Esophagus squamous epithelium (tissue), 4 donors: ENCODE data around the gene CNTN4.

Source experiments
- POLR2A ChIP-seq, 4 donors: fragments of 450-650 bp; IDR thresholded peaks; one replicate each; pipeline ENCODE4 v1.6.1; 2017; ENCODE audit warnings: antibody characterized with exemption in 4 of 4, mild to moderate bottlenecking in 4 of 4, moderate library complexity in 3 of 4
- TF ChIP-seq, protein P1 (sequence below), 6 experiments: fragments of 450-650 bp in 4 of 6; fragments of 200-600 bp in 2 of 6; sonication (generic) in 2 of 6; IDR thresholded peaks; one replicate each; pipeline ENCODE4 v1.5.1; 2016 to 2019; ENCODE audit warnings: antibody characterized with exemption in 6 of 6, mild to moderate bottlenecking in 4 of 6, moderate library complexity in 4 of 6

DNA sequence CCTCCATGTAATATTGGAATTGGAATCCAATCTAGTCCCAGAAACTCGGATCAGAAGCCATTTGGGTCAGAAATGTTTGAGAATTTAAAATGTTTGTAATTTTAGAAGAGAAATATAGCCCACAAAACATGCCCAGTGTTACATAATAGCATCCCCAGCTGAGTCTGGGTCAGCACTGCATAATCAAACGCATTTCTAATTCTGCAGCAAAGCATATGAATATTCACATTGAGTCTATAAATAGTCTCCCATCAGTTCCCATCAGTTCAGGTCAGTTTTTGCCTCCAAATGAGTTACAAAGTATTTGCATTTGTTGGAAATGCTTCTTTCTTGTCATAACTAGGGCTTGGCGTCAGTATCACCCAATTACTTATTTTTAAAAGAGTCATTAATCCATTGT is 628.4 kb downstream of the CNTN4 start:
- TF ChIP-seq, protein P1, sequence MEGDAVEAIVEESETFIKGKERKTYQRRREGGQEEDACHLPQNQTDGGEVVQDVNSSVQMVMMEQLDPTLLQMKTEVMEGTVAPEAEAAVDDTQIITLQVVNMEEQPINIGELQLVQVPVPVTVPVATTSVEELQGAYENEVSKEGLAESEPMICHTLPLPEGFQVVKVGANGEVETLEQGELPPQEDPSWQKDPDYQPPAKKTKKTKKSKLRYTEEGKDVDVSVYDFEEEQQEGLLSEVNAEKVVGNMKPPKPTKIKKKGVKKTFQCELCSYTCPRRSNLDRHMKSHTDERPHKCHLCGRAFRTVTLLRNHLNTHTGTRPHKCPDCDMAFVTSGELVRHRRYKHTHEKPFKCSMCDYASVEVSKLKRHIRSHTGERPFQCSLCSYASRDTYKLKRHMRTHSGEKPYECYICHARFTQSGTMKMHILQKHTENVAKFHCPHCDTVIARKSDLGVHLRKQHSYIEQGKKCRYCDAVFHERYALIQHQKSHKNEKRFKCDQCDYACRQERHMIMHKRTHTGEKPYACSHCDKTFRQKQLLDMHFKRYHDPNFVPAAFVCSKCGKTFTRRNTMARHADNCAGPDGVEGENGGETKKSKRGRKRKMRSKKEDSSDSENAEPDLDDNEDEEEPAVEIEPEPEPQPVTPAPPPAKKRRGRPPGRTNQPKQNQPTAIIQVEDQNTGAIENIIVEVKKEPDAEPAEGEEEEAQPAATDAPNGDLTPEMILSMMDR (IDR thresholded peaks at IDR 0.05) = no peak
- no peak for TF ChIP-seq POLR2A (IDR thresholded peaks at IDR 0.05)
